ENCODE data around the gene ATXN2.
"Not testable (repeated sequence)": the region's sequence is repeated elsewhere in the genome, so short reads cannot be mapped to it uniquely, and the experiment has no call there.

The ATXN2 gene

GRCh38 chr12:111506260-111506659 is 92.9 kb downstream of the ATXN2 start:
- DNase-seq (ENCODE audit: insufficient read length, low spot score) (no peak), FAIRE-seq (no peak)
- no peak for TF ChIP-seq CTCF (IDR thresholded peaks at IDR 0.05; ENCODE audit: insufficient read depth, missing control alignments)

- FAIRE-seq = no peak
- no peak for TF ChIP-seq CTCF (IDR thresholded peaks at IDR 0.05; ENCODE audit: insufficient read depth, missing control alignments)
- DNase-seq (ENCODE audit: insufficient read length, low spot score) = no peak
Measured at GRCh38 chr12:111505601-111506036, 93.5 kb downstream of the ATXN2 start.

GRCh38 chr12:111503116-111503515 is 96.0 kb downstream of the ATXN2 start:
- no peak for TF ChIP-seq CTCF (IDR thresholded peaks at IDR 0.05; ENCODE audit: insufficient read depth, missing control alignments)
- FAIRE-seq (peak; percentile 96), DNase-seq (ENCODE audit: insufficient read length, low spot score) (peak; percentile 53)

GRCh38 chr12:111494676-111495075 is 104.4 kb downstream of the ATXN2 start:
- no peak for DNase-seq (ENCODE audit: insufficient read length, low spot score)
- FAIRE-seq = no peak
- no peak for TF ChIP-seq CTCF (IDR thresholded peaks at IDR 0.05; ENCODE audit: insufficient read depth, missing control alignments)

- not testable (repeated sequence) for DNase-seq (ENCODE audit: insufficient read length, low spot score); FAIRE-seq
Measured at GRCh38 chr12:111492979-111493378, 106.1 kb downstream of the ATXN2 start.

GRCh38 chr12:111488798-111489197 is 110.3 kb downstream of the ATXN2 start:
- no peak for FAIRE-seq
- no peak for DNase-seq (ENCODE audit: insufficient read length, low spot score)
- TF ChIP-seq CTCF (IDR thresholded peaks at IDR 0.05; ENCODE audit: insufficient read depth, missing control alignments) = no peak

GRCh38 chr12:111488271-111488670 is 110.8 kb downstream of the ATXN2 start:
- TF ChIP-seq CTCF (IDR thresholded peaks at IDR 0.05; ENCODE audit: insufficient read depth, missing control alignments) = no peak
- DNase-seq (ENCODE audit: insufficient read length, low spot score) (no peak), FAIRE-seq (no peak)

- FAIRE-seq (no peak), DNase-seq (ENCODE audit: insufficient read length, low spot score) (no peak)
- no peak for TF ChIP-seq CTCF (IDR thresholded peaks at IDR 0.05; ENCODE audit: insufficient read depth, missing control alignments)
Measured at GRCh38 chr12:111482462-111482861, 116.7 kb downstream of the ATXN2 start.

Measured in D721Med (cell line).